Breast epithelium (tissue), 4 donors: ENCODE measurements around the gene ZNF221. TPM values are rescaled to one million over a fixed set of nuclear protein-coding genes. Genes with fewer than 3 reads are reported as not detected.
A peak's percentile ranks its signal among the peaks of the same experiment; 100 is the strongest.

Source experiments
- DNase-seq, 2 donors: peaks; one replicate each; pipeline ENCODE4 v3.0.0-alpha.2; 2019; ENCODE audit warnings: low spot score in 2 of 2
- H3K27ac ChIP-seq, 2 donors: fragments of 200-600 bp; sonication (generic) in 1 of 2; one replicate each; pipeline ENCODE4 v1.5.1; 2016 to 2019; ENCODE audit warnings: mild to moderate bottlenecking in 1 of 2
- H3K27me3 ChIP-seq, 2 donors: fragments of 200-600 bp; sonication (generic) in 1 of 2; one replicate each; pipeline versions ENCODE4 v1.5.1 to v1.6.0; 2017 to 2019; ENCODE audit warnings: control low read depth in 1 of 2, mild to moderate bottlenecking in 1 of 2
- H3K36me3 ChIP-seq: fragments of 200-600 bp; one replicate; pipeline ENCODE4 v1.5.1; 2019
- H3K4me1 ChIP-seq, 2 donors: fragments of 200-600 bp; sonication (generic); one replicate each; pipeline ENCODE4 v1.5.1; 2016 to 2019; ENCODE audit warnings: control low read depth in 1 of 2
- H3K4me3 ChIP-seq, 3 donors: fragments of 200-600 bp; sonication (generic); 1 replicate in 2 of 3; 2 replicates in 1 of 3; pipeline ENCODE4 v1.5.1; 2016 to 2019; ENCODE audit warnings: mild to moderate bottlenecking in 3 of 3, moderate library complexity in 2 of 3
- H3K9me3 ChIP-seq, 2 donors: fragments of 200-600 bp; sonication (generic) in 1 of 2; one replicate each; pipeline ENCODE4 v1.5.1; 2016 to 2019; ENCODE audit warnings: control low read depth in 1 of 2
- CTCF ChIP-seq, 3 donors: fragments of 450-650 bp; IDR thresholded peaks; one replicate each; pipeline ENCODE4 v1.5.1; 2016 to 2017; ENCODE audit warnings: antibody characterized with exemption in 3 of 3, mild to moderate bottlenecking in 3 of 3, moderate library complexity in 3 of 3
- POLR2A ChIP-seq: fragments of 450-650 bp; IDR thresholded peaks from one replicate; pipeline ENCODE4 v1.6.1; 2016; ENCODE audit warnings: antibody characterized with exemption, mild to moderate bottlenecking, moderate library complexity
- POLR2AphosphoS5 ChIP-seq, 3 donors: sonication (generic); formaldehyde crosslinking; IDR thresholded peaks; one replicate each; pipeline ENCODE4 v1.6.1; 2017; ENCODE audit warnings: antibody characterized with exemption in 3 of 3
- intact Hi-C: fragments of 100-400 bp; cut with DNase I; formaldehyde crosslinking; loops from one replicate; pipeline ENCODE4 v1.15.1; 2023; ENCODE audit warnings: low total_unique reads
- total RNA-seq, 3 donors: library from RNA; depleted of rRNA; stranded (reverse); fragments of >200 nt; gene quantifications; one replicate each; pipeline ENCODE4 v1.1.0, GENCODE V29; 2016

The ZNF221 gene
- total RNA-seq, 3 donors from 2014 or later = 4.5 to 11.7 (median 7.2) TPM

DNA sequence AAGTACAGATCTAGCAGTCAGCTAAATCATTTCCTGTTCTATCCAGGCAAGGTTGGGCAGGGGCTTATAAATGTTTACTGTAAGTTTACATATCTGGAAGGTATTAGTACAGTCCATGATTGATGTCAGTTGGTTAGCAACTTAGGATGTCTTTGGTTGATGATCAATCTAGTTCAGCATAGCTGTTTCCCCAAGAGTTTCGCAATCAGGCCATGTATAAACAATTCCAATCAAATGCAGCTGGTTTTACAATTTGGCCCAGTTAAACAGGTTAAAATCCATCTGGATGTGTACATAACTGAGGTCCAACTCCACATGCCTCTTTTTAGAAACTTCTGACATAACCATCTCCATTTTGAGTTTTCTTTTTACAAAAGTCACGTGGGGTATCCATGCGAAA, 6.9 kb downstream of the ZNF221 start:
- TF ChIP-seq POLR2AphosphoS5 (IDR thresholded peaks at IDR 0.05) (no peak), CTCF (IDR thresholded peaks at IDR 0.05) (no peak), POLR2A (no peak)
- no peak overlapping the region for H3K27ac ChIP-seq
- no peaks in the 10 kb centered on the region for H3K4me1 ChIP-seq
- intact Hi-C loops = no loop called here
- H3K36me3 ChIP-seq = no peaks in the 10 kb centered on the region
- H3K4me3 ChIP-seq = no peak overlapping the region
- DNase-seq = no peak
- H3K9me3 ChIP-seq = peaks cover 89 to 96% of the 10 kb centered on the region in 2 donors
- no peaks in the 10 kb centered on the region for H3K27me3 ChIP-seq

GRCh38 chr19:43960411-43960810, 9.4 kb downstream of the ZNF221 start:
- Histone ChIP-seq H3K9me3 (peaks cover 91 to 99% of the 10 kb centered on the region in 2 donors), H3K36me3 (peaks cover 23% of the 10 kb centered on the region)
- DNase-seq = no peak

DNA sequence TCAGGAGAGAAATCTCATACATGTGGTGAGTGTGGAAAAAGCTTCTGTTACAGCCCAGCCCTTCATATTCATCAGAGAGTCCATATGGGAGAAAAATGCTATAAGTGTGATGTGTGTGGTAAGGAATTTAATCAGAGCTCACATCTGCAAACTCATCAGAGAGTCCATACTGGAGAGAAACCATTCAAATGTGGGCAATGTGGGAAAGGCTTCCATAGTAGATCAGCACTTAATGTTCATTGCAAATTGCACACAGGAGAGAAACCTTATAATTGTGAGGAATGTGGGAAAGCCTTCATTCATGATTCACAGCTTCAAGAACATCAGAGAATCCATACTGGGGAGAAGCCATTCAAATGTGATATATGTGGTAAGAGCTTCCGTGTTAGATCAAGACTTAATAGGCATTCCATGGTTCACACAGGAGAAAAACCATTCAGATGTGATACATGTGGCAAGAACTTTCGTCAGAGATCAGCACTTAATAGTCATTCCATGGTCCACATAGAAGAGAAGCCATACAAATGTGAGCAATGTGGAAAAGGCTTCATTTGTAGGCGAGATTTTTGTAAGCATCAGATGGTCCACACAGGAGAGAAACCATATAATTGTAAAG, 15.2 kb downstream of the ZNF221 start:
- Histone ChIP-seq H3K36me3 (peaks cover 41% of the 10 kb centered on the region), H3K4me1 (no peaks in the 10 kb centered on the region), H3K4me3 (peak overlapping the region in 1 of 3 donors; percentile 10), H3K27me3 (no peaks in the 10 kb centered on the region), H3K9me3 (peaks cover 91 to 100% of the 10 kb centered on the region in 2 donors), H3K27ac (no peak overlapping the region)
- TF ChIP-seq POLR2AphosphoS5 (IDR thresholded peaks at IDR 0.05) (no peak), POLR2A (no peak), CTCF (IDR thresholded peaks at IDR 0.05) (no peak)
- DNase-seq = no peak
- intact Hi-C loops = no loop called here

More at GRCh38 chr19:43960411-43960810, 9.4 kb downstream of the ZNF221 start:
- no peaks in the 10 kb centered on the region for H3K27me3 ChIP-seq
- H3K4me3 ChIP-seq = no peak overlapping the region
- no peak overlapping the region for H3K27ac ChIP-seq
- H3K4me1 ChIP-seq = no peaks in the 10 kb centered on the region
- TF ChIP-seq POLR2A (no peak), CTCF (IDR thresholded peaks at IDR 0.05) (no peak)
- intact Hi-C loops = no loop called here

- no peaks in the 10 kb centered on the region for H3K27me3 ChIP-seq
- peaks cover 79 to 94% of the 10 kb centered on the region in 2 donors for H3K9me3 ChIP-seq
- intact Hi-C loops = no loop called here
These were observed 25.7 kb downstream of the ZNF221 start for GRCh38 chr19:43976732-43977131.

More at GRCh38 chr19:43976732-43977131, 25.7 kb downstream of the ZNF221 start:
- DNase-seq = no peak
- Histone ChIP-seq H3K36me3 (no peaks in the 10 kb centered on the region), H3K27ac (no peak overlapping the region), H3K4me3 (no peak overlapping the region), H3K4me1 (no peaks in the 10 kb centered on the region)
- TF ChIP-seq CTCF (IDR thresholded peaks at IDR 0.05) (no peak), POLR2AphosphoS5 (IDR thresholded peaks at IDR 0.05) (no peak), POLR2A (no peak)
